Fibroblast of upper back skin (primary cell): ENCODE data around the gene LMOD3.

Source experiments
- DNase-seq: peaks from one replicate; pipeline ENCODE4 v3.0.0-alpha.2; 2013

LMOD3 gene

GRCh38 chr3:69122403-69122802 lies at the start of gene LMOD3:
TSS of gene LMOD3 (minus strand) at chr3:69122595. CDS start at chr3:69122386, 209 bp downstream.
- DNase-seq: no peak

- no peak for DNase-seq
These were observed 49.7 kb upstream of the LMOD3 start for GRCh38 chr3:69172058-69172457.

GRCh38 chr3:69166446-69166845 lies 44.1 kb upstream of the LMOD3 start:
- no peak for DNase-seq

GRCh38 chr3:69165744-69166143 lies 43.3 kb upstream of the LMOD3 start:
- no peak for DNase-seq

GRCh38 chr3:69164296-69164695 lies 41.9 kb upstream of the LMOD3 start:
- no peak for DNase-seq

GRCh38 chr3:69162308-69162980 lies 40.0 kb upstream of the LMOD3 start:
- no peak for DNase-seq

GRCh38 chr3:69161587-69162307 lies 39.4 kb upstream of the LMOD3 start:
- peak; percentile 49 for DNase-seq

- DNase-seq: no peak
These were observed 38.1 kb upstream of the LMOD3 start for GRCh38 chr3:69160525-69160924.

GRCh38 chr3:69160107-69160506 lies 37.7 kb upstream of the LMOD3 start:
- no peak for DNase-seq

GRCh38 chr3:69149586-69149985 lies 27.2 kb upstream of the LMOD3 start:
- no peak for DNase-seq

GRCh38 chr3:69145688-69146087 lies 23.3 kb upstream of the LMOD3 start:
- no peak for DNase-seq

GRCh38 chr3:69144631-69145245 lies 22.3 kb upstream of the LMOD3 start:
- peak; percentile 19 for DNase-seq

GRCh38 chr3:69143612-69144011 lies 21.2 kb upstream of the LMOD3 start:
- DNase-seq: peak; percentile 67

- no peak for DNase-seq
These were observed 20.5 kb upstream of the LMOD3 start for GRCh38 chr3:69142797-69143454.

- DNase-seq: peak; percentile 15
These were observed 19.7 kb upstream of the LMOD3 start for GRCh38 chr3:69142090-69142489.

- DNase-seq: no peak
These were observed 18.9 kb upstream of the LMOD3 start for GRCh38 chr3:69141313-69141712.

- DNase-seq: no peak
These were observed 15.0 kb upstream of the LMOD3 start for GRCh38 chr3:69137412-69137811.

- DNase-seq: no peak
These were observed 14.6 kb upstream of the LMOD3 start for GRCh38 chr3:69137005-69137404.

GRCh38 chr3:69130689-69131088 lies 8.3 kb upstream of the LMOD3 start:
- no peak for DNase-seq

GRCh38 chr3:69129531-69129930 lies 7.1 kb upstream of the LMOD3 start:
- DNase-seq: peak; percentile 35

GRCh38 chr3:69128509-69128908 lies 6.1 kb upstream of the LMOD3 start:
- no peak for DNase-seq

- DNase-seq: no peak
These were observed 4.6 kb upstream of the LMOD3 start for GRCh38 chr3:69126999-69127398.

- DNase-seq: no peak
These were observed 3.8 kb upstream of the LMOD3 start for GRCh38 chr3:69126216-69126615.

- no peak for DNase-seq
These were observed 445 bp downstream of the LMOD3 start for GRCh38 chr3:69121950-69122349.
